Hematopoietic multipotent progenitor cell treated with erythropoietin and hydrocortisone succinate and interleukin-3 and kit ligand, for 15 days (in vitro differentiated cells): ENCODE data around the gene ABI3BP.

ENCODE experiments used
- DNase-seq: peaks from one replicate; pipeline ENCODE4 v3.0.0-alpha.2; 2015; ENCODE audit warnings: low spot score

ABI3BP gene

DNA sequence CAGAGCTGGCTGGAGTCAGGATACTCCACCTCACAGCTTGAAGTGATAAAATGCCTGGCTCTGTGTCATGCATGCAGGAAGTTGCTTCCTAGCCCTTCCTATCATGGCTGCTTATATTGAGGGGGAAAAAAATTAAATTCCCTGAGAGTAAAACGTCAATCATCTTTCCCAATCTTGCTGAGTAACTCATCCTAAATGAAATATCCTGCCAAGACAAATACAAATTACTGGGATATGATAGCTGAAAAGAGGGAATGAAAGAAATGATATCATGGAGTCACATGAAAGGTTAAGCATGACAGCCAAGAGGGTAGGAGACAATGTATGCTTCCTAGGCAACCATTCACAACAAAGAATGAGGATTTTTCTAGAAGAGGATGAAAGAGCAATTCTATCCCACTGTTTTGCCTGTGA, 110.6 kb downstream of the ABI3BP start:
- no peak for DNase-seq

DNA sequence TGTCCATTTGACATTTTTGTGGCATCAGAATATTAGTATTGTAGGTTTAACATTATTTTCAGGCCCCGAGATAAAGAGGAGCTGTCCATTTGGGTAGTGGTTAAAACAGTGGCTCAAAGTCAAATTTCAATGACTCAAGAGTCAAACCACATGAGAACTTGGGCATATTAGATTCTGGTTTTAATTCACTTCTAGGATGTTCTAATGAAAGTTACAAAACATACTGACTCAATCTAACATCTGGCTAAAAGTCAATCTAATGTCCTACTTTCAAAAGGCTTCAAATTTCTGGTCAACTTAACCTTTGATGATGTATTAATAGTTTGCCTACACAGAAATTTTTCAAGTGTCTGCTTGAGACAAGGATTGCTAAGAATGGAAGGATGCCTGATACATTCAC, 112.4 kb downstream of the ABI3BP start:
- DNase-seq: no peak

DNA sequence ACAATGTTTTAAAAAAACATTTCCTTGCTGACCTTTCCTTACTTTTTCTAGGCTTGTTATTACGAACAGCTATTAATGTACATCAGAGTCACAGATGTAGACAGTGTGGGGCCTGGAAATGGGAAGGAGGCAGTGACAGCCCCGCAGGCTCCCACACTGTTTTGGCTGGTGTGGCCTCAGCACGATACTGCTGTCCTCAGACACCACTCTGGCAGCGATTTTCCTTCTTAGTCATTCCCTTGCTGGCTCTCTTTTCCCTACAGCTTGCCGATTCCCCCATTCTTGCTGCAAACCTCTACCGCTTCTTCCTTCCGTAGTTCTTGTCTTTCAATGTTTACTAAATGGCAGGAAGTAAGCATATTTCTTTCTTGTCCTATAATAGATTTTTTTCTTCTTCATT, 113.1 kb downstream of the ABI3BP start:
- no peak for DNase-seq

DNA sequence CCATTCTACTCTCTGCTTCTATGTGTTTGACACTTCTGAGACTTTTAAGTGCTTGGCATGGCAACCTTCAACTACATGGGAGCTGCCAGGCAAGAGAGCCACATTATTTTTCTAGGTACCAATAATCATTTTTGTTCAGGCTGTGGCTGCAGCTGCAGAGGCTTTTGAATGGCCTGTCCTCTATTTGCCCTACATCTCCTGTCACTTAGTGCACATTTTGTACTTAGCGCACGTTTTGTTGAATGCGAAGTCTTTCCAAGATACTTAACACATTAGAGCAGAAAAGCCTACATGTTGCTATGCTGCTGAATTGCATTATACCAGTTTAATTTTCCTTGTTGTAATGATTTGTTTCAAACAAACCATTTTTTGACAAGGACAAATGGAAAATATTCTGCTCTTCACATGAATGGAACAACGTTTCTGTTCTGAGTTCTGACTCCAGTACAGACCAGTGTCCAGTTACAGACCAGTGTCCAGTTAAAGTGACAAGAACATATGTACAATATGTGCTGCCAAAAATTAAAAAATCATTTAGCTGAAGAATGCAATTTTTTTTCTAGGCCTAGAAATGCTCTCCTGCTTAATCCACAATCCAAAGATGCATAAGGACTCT, 113.9 kb downstream of the ABI3BP start:
- DNase-seq: no peak

DNA sequence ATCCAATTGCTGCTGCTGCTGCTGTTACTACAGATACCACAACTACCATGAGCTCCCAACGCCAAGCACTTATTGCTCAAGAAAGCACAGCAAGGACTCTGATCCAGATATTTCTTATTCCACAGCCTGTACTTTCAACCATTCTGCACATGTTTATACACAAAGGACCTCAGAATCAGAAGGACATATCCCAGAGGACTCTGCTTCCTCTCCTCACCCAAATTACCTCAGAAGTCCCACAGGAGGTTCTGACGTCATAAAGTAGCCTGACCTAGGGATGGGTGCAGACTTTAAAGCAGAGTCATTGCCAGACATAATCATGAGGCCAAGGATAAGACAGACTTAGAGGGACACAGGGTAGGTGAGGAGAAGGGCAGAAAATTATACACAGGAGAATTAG, 115.9 kb downstream of the ABI3BP start:
- DNase-seq: no peak

DNA sequence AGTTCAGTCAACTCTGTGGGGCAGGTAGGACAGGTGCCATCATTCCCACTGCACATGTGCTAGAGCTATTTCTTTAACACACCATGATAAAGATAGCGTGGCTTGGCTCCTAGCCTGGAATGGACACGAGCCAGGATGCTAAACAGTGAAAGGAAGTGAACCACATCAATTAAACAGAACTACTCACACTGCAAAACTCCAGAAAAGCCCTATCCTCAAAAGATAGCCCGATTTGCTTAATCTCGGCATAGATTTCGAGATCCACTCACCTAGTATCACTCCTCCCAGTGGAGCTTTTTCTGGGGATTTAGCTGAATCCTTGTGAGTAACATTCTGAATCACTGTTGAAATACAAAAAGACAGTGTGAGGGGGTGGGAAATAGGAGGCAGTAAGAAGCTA, 118.0 kb downstream of the ABI3BP start:
- no peak for DNase-seq

DNA sequence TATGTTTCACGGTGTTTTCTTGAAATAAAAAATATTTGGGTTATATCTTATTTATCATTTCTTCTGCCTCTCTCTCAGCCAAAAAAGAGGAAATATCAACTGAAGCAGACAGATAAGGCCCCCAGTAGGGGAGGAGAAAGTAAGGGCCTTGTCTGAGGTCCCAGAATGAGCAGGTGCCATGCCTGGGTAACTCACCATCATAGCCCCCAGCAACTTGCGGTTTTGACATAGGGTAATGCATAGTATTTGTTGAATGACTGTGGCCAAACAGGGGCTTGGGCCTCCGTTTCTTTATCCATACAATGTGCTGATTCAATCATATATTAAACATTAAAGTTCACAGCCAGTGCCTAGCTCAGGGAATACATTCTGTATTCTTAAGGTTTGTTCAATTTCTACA, 119.6 kb downstream of the ABI3BP start:
- no peak for DNase-seq

DNA sequence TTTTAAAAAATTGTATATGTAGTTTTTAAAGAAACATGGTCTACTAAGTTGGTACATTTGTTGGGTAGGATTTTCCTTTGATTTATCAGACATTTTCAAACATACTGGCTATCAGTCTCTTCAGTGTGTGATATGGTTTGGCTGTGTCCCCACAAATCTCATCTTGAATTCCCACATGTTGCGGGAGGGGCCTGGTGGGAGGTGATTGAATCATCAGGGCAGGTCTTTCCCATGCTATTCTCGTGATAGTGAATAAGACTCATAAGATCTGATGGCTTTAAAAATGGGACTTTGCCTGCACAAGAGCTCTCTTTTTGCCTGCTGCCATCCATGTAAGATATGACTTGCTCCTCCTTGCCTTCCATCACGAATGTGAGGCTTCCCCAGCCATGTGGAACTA, 121.9 kb downstream of the ABI3BP start:
- DNase-seq: no peak

DNA sequence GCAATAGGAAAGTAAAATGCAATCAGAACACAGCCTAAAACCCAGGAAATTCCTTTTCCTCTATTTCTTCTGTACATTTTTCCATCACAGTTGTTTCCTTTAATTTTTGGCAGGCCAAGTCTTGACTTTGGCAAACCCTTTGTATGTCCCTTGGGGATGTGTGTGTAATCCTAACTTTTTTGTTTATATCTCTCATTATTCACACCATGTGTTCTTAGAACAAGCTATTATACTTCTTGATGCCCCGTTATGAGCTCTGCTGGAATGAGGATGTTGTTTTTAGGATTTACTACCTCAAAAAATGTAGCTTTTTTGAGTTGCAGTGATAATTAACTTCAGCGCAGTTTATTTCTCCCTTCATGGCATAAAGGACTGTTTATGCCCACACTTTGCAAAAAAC, 123.4 kb downstream of the ABI3BP start:
- no peak for DNase-seq

DNA sequence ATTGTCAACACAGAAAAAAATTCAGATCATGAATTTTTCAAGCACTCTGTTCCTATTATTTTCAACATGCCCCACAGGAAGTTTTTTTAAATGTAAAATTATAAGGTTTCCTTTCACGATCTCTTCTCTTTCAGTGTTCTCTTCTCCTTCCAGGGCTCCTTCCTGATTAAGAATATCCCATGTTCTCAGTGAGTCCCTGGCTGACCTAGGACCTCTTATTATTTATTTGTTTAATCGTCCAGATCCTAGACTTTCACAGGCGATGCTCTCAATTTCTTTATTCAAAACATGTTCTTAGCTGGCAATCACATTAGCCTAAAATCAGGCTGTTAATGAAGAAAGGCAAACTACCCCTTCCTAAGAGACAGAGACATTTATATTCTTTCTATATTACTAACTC, 124.3 kb downstream of the ABI3BP start:
- no peak for DNase-seq

DNA sequence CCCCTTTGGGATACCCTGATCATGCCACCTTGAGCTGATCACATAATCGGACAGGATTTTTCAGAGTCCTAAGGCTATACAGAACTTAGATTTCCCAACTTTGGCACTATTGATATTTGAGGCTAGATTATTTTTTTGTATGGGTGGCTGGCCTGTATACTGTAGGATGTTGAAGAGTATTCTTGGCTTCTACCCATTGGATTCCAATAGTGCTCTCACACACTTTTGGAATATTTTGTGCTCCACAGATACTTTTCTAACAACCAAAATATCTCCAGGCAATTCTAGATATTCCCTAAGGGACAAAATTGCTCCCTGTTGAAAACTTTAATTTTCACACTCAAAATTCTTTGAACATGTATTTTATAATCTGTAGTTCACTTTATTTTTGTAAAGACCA, 125.1 kb downstream of the ABI3BP start:
- DNase-seq: no peak

DNA sequence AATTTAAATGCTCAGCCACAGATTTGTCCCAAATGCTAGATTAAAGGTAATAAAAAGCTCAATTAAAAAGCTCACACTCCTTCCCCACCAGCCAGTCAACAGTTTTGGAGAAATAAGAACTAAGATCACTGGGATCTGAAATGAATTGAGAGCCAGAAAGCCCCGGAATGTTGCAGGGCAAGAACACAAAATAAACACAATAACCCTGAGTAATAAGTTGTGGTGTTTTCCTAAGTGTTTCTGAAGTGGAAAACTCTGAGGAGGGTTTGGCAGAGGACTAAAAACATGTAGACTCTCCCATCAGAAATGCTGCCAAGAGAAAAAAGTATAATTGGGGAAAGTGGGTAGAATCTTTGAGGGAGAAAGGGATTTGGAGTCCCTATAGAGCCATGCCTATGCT, 127.8 kb downstream of the ABI3BP start:
- DNase-seq: no peak

DNA sequence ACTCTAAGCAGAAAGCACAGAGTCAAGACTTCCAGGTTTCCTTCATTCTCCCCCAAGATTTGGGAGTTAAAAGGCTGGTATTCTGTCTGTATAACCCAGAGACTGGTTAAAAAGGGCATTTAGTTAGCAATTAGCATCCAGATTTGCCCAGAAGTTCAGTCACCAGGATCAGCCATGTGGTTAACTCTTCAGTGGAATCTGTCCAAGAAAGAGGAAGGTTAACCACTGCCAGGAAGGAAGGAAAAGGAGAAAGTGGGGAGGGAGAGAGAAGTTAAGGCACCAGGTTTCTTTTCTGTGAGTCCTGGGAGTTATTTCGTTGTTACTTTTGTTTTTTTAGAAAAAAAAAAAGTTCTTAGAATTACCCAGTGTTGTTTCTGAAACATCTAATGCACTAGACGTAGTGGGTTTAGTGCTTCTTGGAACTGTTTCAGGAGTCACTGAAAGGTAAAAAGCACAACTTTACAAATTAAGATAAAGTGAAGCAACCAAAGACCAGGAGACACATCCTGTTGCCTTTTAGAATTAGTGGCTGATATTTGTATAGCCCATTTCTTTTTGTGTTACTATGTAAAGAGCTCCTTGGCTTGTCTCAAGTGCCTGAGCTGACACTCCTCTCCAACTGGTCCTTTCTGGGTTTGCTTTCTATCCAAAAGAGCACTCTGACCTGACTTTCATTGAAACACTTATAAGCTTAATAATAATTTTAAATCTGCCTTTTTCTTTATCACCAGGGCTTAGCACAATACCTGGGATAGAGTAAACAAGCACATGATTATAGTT, 128.6 kb downstream of the ABI3BP start:
- no peak for DNase-seq

DNA sequence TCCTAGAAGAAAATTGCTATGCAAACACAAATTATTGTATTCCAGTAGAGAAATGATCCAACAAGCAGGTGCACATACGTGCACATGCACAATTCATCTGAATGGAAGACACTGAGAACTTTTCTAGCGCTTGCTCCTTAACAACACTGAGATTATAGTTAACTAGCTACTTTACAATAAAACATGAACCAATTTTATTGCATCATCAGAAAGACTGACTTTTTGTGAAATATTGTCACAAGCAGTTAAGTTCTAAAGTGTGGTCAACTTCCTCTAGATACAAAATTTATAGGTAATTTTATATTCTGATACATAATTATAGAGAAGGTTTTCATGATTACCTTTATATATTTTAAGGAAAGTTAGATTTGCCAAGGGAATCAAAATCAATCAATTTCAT, 135.4 kb downstream of the ABI3BP start:
- DNase-seq: no peak

DNA sequence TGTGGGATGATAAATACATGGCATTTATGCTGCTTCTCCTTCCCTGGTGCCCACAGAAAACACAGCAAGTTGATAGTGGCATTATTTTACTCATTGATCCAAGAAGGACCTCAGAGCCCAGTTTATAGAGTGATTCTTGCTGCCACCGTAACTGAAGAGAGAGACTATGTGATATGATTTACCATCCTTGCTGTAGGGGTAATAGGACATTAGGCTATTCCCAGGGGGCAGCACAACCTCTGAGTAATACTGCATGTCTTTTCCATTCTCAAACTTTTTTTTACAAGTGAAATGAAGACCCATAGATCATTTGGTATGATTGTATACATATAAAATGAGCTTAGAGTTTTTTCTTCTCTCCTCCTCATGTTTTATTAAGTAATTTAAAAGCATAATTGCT, 136.4 kb downstream of the ABI3BP start:
- DNase-seq: no peak

DNA sequence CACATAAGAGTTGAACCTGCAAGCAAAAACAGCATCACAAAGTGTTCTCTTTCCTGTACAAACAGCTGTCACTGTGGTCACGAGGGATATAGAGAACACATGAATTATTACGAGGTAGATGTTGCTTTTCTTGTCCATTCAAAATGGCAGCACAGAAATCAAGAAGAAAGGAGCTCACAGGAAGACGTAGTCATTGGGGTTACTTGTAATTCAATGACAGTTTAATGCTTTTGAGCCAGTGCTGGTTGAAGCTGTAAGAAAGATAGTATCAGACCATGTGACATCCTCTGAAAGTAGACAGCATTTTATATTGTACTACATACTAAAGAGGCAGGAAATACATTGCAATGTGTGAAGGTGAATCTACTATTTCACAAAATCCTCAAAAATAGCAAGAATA, 140.4 kb downstream of the ABI3BP start:
- DNase-seq: no peak

DNA sequence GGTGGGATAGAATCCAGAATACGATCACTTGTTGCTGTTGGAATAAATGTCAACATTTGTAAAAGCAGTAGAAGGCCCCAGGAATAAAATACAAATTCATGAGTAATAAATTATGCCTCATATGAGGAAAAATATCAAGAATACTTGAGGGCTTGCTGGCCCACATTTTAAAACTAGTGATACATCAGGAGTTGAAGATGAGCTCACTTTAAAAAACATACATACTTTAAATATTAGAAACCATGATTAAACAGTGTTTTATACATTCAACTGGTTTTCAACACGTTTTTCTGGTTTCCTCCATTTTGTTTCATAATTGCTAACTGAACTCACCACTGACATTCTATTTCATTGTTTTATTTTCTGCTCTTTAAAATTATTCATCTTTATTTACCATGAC, 142.5 kb downstream of the ABI3BP start:
- DNase-seq: no peak

DNA sequence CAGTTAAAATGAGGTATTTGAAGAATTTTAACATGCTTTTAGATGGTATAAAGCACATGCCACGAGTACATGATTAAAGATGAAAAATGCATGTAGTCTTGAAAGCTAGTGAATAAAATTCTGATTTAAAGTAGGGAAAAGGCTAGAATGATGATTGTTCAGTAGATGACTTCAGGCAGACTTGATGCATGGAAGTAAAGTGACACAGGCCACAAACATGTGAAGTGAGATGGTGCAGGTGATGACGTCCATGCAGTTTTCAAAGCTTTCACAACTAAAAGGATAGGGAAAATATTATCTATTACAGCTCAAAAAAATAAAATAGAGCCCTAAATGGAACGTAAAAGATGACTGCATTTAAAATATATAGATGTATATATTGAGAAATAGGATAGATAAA, 143.1 kb downstream of the ABI3BP start:
- no peak for DNase-seq

DNA sequence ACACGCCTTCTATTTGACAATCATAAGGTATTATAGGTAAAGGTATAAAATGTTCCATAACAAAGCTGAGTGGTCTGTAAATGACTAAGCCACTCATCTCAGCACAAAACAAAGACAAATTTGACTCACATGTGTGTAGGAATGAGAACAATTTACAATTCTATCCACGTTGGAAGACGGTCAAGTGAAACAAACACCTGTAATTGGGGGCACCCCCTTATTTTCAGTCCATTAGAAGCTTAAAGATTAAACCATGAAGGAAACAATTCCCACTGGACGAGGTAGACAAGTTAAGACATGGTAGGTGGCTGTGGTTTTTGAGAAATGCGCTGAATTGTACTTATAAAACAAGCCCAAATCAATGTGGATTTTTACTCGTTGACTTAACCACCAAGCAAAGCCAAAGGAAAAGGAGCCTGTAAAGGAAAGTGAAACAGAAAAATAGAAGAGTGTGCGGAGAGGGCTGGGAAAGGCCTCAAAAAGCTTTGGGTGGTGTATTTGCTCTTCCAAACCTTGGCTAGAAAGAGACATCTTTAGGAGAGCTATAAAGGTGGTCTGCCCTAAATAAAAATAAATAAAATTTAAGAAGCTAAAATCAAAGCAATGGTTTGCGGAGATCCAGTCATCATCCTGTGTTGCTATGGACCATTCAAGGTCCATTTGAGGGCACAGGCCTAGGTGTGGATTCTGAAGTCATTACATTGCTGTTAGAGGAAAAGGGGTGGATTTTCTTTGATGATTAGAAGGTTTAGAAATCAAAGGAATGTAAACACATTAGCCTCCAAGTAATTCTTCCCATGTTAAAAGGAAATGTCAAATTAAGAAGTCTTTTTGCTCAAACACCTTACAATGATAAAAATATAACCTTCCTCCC, 148.9 kb downstream of the ABI3BP start:
- DNase-seq: no peak

DNA sequence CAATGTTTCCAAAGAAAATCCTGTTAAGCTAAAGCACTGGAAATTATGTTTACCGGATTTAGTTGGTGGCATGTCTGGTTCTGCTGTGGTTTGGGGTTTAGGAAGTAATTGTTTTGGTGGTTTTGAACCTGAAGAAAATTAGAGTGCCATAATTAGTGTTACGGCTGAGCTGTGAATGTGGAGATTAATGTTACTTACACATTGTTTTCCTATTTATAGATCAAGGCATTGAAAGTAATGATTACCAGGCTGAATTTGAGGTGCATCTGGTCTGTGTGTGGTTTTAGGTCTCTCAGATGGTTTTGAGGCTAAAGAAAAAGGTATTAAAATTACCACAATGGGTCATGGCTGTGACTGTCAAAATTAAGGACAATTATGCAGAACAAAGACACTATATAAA, 155.1 kb downstream of the ABI3BP start:
- no peak for DNase-seq

DNA sequence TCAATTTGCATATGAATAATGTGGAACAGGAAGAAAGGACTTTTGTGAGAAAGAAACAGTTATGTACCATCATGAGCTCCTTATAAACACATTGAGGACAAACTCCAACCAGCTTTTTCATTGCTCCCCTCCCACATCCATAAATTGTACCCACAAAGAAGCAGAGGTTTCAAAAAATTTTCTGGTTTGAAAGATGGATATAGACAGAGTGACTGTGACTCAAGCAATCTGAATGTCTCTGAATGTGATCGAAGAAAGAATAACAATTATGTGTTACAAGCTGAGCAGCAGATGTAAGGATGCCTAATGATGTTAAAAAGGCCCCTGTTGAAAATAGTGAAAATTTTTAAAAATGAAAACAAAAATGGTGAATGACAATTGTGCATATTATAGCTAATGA, 156.6 kb downstream of the ABI3BP start:
- DNase-seq: no peak

DNA sequence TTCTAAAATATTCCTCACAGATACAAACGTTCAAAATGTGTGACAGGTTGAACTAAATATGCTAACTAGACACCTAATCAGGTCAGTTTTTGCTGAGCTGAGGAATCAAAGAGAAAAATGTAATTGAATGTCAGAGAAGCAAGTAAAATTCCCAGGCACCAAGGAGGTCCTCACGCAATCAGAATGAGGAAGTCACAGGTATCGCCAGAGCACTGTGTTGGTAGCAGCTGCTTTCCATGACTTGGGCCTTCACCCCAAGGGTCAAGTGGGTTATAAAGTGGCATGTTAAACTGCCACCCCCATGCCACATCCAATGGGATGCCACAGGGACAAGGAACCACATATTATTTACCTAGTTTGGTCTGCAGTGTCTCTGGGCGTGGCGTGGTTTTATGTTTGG, 158.9 kb downstream of the ABI3BP start:
- DNase-seq: no peak

DNA sequence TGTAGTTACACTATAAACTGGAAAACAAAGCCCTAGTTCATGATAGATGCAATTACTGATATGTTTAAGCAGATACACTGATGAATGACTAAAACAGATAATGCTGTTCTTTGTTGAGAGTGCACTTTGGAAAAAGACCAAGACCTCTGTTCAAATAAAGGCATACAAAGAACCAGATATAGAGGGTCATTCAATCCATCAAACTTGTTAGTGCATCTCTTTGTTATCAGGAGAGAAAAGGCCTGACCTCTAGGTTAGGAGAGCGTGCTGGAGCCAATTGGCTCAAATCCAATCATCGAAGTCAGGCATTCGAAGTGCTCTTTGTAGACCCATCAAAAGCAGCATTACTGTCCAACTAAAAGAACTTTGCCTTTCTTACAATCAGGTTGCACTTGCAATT, 159.7 kb downstream of the ABI3BP start:
- DNase-seq: no peak
